Fibroblast of skin of right quadriceps (primary cell): ENCODE measurements around the gene CHST4.
"Not testable (repeated sequence)": the region's sequence is repeated elsewhere in the genome, so short reads cannot be mapped to it uniquely, and the experiment has no call there.

ENCODE experiments used
- DNase-seq: peaks from one replicate; pipeline ENCODE4 v3.0.0-alpha.2; 2013

Gene CHST4

DNA sequence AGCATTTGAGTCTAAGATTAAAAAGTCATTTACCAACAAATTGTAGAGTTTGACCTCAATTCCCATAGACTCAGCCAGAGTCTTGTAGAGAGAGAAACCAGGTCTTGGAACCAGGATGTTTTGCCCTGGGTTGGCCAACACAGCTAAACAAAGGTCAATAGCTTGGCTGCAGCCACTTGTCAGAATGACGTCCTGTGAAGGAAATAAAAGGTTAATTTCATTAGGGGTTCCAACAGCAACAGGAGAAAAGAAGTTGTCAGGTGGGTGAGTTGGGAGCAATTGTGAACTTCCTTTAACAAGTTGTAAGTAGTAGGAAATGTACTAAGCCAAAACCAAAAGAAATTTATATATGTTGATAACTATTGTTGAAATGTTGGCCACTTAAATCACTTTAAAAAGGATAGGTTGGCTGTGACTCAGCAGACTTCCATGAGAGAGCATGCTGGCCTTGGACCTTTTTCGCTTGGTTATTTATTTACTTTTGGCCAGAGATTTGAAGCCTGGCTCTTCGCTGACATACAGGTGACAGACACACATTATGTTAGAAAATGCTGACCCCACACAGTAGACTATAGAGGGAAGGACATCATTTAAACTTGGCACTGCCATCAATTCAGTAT lies 46.4 kb downstream of the CHST4 start:
- no peak for DNase-seq

- DNase-seq = no peak
Measured at GRCh38 chr16:71573387-71574094, 47.3 kb downstream of the CHST4 start.

- no peak for DNase-seq
Measured at GRCh38 chr16:71574702-71575101, 48.5 kb downstream of the CHST4 start.

DNA sequence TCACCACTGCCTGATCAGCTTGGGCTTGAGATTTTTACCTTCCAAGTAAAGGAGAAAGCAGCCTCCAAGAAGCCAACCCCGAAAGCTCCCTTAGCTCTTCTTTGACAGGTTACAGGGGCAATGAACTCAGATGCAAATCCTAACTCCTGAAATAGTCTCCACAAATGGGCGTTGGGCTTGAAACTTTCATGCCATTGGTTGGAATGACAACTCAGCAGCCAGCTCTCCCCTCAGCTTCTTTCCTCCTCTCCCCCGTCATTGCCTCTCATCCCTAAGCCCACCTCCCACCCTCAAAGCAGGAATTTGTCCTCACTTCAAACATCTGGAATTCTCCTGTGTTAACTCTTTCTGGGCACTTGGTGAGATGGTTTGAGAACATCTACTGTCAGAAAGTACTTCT lies 50.7 kb downstream of the CHST4 start, which contains the start of gene TAT:
TSS of gene TAT (minus strand) at position 122 of the 400 bp plus-strand sequence. CDS start 677 bp downstream, outside the sequence.
- no peak for DNase-seq

DNA sequence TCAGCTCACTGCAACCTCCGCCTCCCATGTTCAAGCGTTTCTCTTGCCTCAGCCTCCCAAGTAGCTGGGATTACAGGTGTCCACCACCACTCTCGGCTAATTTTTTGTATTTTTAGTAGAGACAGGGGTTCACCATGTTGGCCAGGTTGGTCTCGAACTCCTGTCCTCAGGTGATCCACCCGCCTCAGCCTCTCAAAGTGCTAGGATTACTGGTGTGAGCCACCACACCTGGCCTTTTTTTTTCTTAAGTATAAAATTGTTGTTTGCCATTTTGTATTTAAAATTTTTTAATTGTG lies 56.3 kb downstream of the CHST4 start:
- DNase-seq = not testable (repeated sequence)

DNA sequence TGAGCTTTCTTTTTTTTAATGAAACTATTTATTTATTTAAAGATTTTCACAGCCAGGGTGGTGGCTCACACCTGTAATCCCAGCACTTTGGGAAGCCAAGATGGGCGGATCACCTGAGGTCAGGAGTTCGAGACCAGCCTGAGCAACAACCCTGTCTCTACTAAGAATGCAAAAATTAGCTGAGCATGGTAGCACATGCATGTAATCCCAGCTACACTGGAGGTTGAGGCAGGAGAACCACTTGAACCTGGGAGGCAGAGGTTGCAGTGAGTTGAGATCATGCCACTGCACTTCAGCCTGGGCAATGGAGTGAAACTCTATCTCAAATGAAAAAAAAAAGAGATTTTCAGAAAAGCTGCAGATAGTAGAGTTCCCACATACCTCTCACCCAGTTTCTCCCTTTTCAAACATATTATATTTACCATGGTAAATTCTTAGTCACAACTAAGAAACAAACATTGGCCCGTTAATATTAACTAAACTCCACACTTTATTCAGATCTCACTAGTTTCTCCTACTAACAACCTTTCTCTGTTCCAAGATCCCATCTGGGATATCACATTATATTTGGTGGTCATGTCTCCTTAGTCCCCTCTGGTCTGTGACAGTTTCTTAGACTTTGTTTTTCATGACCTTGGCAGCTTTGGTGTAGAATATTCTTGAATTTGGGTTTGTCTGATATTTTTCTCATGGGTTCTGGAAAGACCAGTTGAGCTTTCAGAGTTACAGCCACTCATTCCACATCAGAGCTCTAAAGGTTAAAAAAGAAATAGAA lies 58.5 kb downstream of the CHST4 start:
- DNase-seq = no peak

DNA sequence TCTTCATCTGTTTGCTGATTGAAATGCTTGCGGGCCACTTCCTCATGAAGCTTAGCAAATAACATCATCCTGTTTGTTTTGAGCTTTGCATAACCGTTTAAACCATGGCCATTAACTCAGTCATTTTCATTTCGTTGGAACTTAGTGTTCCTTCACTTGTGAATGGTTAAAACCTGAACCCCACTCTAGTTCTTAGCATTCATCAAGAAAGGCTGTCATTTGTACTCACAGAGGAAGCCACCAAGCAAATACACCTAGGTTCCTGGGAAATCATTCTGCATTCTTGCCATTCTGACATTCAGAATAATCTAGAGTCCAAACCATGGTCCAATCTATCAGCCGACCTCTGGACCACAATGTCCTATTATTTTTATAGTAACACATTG lies 59.1 kb downstream of the CHST4 start:
- DNase-seq = no peak
